Measurements from ENCODE around the gene ACKR2.
"Not testable (repeated sequence)": the region's sequence is repeated elsewhere in the genome, so short reads cannot be mapped to it uniquely, and the experiment has no call there.

The ACKR2 gene

DNA sequence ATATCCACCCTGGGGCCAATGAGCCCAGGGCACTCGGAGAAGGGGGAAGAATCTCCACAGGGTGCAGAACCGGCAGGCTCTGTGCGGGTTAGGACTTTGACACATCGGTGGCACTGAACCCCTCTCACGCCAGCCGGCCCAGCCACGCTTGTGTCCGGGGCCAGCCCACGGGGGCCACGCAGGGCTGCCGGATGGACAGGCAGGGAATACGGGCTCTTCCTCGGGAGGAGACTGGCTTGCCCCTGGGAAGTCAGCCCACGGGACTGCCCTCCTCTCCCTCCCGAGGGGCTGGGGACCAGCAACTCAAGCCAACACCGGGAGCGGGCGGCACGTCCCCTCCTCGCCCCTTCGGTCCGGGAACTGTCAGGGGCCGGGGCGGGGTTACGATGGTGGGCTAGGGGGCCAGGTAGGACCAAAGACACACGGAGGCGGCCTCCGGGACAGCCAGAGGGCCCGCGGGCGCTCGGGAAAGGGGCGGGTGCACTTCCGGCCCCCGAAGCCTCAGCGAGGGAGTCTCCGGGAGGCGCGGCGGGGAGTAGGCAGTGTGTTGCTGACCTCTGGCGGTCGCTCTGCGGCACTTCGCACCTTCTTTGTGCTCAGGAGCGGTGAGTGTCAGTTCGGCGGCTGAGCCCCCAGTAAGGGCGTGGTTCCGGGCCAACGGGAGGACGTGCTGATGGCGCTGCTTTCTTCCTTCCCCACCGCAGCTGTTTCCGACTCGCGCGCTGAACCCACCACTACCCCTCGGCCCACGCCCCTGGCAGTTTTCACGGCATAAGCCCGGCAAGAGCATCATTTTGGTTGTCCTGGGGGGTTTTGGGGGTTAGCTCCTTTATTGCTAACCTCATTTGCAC lies 71.6 kb downstream of the ACKR2 start:
- Histone ChIP-seq H4K20me1 (ENCODE audit: insufficient read depth) (no peaks in the 10 kb centered on the region), H3K4me3 (IDR thresholded peaks at IDR 0.05; ENCODE audit: insufficient read depth, low read depth, low read length) (no peak overlapping the region), H3K36me3 (ENCODE audit: insufficient read depth) (no peaks in the 10 kb centered on the region), H3K9ac (peak overlapping the region; percentile 42; the same call in 1 of the 2 replicates), H3K4me1 (ENCODE audit: low read depth, poor library complexity, severe bottlenecking) (peaks cover 4% of the 10 kb centered on the region), H2AFZ (ENCODE audit: low read depth) (peak overlapping the region; percentile 88), H3K27ac (no peak overlapping the region), H3K79me2 (ENCODE audit: insufficient read depth, low read depth) (no peaks in the 10 kb centered on the region), H3K4me2 (peak overlapping the region; percentile 54), H3K27me3 (ENCODE audit: insufficient read depth, low read depth) (no peaks in the 10 kb centered on the region)
- TF ChIP-seq, protein P1, sequence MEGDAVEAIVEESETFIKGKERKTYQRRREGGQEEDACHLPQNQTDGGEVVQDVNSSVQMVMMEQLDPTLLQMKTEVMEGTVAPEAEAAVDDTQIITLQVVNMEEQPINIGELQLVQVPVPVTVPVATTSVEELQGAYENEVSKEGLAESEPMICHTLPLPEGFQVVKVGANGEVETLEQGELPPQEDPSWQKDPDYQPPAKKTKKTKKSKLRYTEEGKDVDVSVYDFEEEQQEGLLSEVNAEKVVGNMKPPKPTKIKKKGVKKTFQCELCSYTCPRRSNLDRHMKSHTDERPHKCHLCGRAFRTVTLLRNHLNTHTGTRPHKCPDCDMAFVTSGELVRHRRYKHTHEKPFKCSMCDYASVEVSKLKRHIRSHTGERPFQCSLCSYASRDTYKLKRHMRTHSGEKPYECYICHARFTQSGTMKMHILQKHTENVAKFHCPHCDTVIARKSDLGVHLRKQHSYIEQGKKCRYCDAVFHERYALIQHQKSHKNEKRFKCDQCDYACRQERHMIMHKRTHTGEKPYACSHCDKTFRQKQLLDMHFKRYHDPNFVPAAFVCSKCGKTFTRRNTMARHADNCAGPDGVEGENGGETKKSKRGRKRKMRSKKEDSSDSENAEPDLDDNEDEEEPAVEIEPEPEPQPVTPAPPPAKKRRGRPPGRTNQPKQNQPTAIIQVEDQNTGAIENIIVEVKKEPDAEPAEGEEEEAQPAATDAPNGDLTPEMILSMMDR (conservative IDR thresholded peaks at IDR 0.05; ENCODE audit: low read depth, low read length) = peak; percentile 37; the same call in 1 of the 2 replicates

DNA sequence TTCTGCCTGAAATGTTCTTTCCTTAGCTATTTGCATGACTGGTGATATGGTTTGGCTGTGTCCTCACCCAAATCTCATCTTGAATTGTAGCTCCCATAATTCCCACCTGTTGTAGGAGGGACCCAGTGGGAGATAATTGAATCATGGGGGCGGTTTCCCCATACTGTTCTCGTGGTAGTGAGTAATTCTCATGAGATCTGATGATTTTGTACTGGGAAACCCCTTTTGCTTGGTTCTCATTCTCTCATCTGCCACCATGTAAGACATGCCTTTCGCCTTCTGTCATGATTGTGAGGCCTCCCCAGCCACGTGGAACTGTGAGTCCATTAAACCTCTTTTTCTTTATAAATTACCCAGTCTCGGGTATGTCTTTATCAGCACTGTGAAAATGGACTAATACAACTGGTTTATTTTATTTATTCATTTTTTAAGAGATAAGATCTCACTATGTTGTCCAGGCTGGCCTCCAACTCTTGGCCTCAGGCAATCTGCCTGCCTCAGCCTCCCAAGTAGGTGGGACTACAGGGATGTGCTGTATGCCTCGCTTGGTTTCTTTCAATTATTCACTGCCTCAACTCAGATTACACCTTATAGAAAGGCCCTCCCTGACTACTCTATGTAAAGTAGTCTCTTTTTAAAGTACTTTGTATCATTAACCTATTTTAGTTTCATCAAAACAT lies 74.1 kb downstream of the ACKR2 start:
- not testable (repeated sequence) for H3K9ac ChIP-seq; H3K4me3 ChIP-seq (IDR thresholded peaks at IDR 0.05; ENCODE audit: insufficient read depth, low read depth, low read length); H3K4me2 ChIP-seq; H2AFZ ChIP-seq (ENCODE audit: low read depth); H4K20me1 ChIP-seq (ENCODE audit: insufficient read depth); H3K4me1 ChIP-seq (ENCODE audit: low read depth, poor library complexity, severe bottlenecking); H3K27ac ChIP-seq; H3K27me3 ChIP-seq (ENCODE audit: insufficient read depth, low read depth); H3K79me2 ChIP-seq (ENCODE audit: insufficient read depth, low read depth); H3K36me3 ChIP-seq (ENCODE audit: insufficient read depth)

DNA sequence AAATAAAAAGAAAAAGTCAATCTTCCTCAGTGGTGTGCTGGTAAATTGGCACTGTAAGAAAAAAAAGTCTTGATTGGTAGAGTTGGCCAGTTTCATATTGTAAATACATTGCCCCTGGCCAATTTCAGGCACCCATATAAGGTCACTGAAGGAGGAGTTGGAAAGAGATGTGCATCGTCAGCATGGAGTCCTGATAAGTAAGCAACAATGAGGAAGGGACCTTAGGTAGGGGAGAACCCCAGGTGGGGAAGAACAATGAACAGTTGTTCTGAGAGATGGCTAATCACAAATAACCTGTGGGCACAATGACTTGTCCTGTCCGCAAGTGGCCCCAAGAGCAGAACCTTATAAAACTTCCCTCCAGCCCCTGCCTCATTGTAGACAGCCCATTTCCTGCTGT lies 75.1 kb downstream of the ACKR2 start:
- no peak overlapping the region for H3K27ac ChIP-seq
- H3K36me3 ChIP-seq (ENCODE audit: insufficient read depth) = no peaks in the 10 kb centered on the region
- H3K27me3 ChIP-seq (ENCODE audit: insufficient read depth, low read depth) = no peaks in the 10 kb centered on the region
- TF ChIP-seq, protein P1 (conservative IDR thresholded peaks at IDR 0.05; ENCODE audit: low read depth, low read length) = no peak
- H3K4me1 ChIP-seq (ENCODE audit: low read depth, poor library complexity, severe bottlenecking) = peaks cover 4% of the 10 kb centered on the region
- H3K4me3 ChIP-seq (IDR thresholded peaks at IDR 0.05; ENCODE audit: insufficient read depth, low read depth, low read length) = no peak overlapping the region
- H2AFZ ChIP-seq (ENCODE audit: low read depth) = no peak overlapping the region
- no peaks in the 10 kb centered on the region for H4K20me1 ChIP-seq (ENCODE audit: insufficient read depth)
- H3K79me2 ChIP-seq (ENCODE audit: insufficient read depth, low read depth) = no peaks in the 10 kb centered on the region
- H3K9ac ChIP-seq = no peak overlapping the region
- H3K4me2 ChIP-seq = no peak overlapping the region

DNA sequence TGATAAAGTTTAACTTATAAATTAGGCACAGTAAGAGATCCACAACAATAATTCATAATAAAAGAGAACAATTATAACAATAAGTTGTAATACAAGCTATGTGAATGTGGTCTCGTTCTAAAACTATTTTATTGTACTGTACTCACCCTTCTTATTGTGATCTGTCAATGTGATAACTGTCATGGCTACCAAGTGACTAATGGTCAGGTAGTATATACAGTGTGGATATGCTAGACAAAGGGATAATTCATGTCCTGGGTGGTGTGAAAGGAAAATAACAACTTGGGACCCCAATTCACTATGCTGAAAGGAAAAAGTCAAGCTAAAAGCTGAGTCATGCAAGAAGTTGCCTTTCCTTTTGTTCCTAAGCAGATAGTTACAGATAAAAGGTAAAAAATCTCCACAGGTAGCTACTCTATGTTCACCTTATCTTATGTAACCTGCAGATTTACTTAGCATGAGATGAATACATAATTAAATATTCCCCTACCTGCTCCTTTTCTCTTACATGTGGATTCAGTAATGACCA lies 77.1 kb downstream of the ACKR2 start:
- Histone ChIP-seq H3K4me2 (no peak overlapping the region), H3K27me3 (ENCODE audit: insufficient read depth, low read depth) (no peaks in the 10 kb centered on the region), H3K4me3 (IDR thresholded peaks at IDR 0.05; ENCODE audit: insufficient read depth, low read depth, low read length) (no peak overlapping the region), H3K36me3 (ENCODE audit: insufficient read depth) (no peaks in the 10 kb centered on the region), H3K79me2 (ENCODE audit: insufficient read depth, low read depth) (no peaks in the 10 kb centered on the region), H3K27ac (no peak overlapping the region), H3K4me1 (ENCODE audit: low read depth, poor library complexity, severe bottlenecking) (peaks cover 2% of the 10 kb centered on the region), H4K20me1 (ENCODE audit: insufficient read depth) (no peaks in the 10 kb centered on the region), H2AFZ (ENCODE audit: low read depth) (no peak overlapping the region), H3K9ac (no peak overlapping the region)
- TF ChIP-seq, protein P1 (conservative IDR thresholded peaks at IDR 0.05; ENCODE audit: low read depth, low read length) = no peak

Data from KMS-11 (cell line).